Right lobe of liver (tissue), 4 donors: ENCODE measurements around the gene SNAP23.

Source experiments
- CTCF ChIP-seq, 4 donors: fragments of 200-600 bp in 3 of 4; fragments of 450-650 bp in 1 of 4; IDR thresholded peaks; one replicate each; pipeline versions ENCODE4 v1.5.1 to v1.8.0; 2016 to 2022; ENCODE audit warnings: antibody characterized with exemption in 4 of 4, mild to moderate bottlenecking in 2 of 4
- POLR2A ChIP-seq: fragments of 450-650 bp; IDR thresholded peaks from one replicate; pipeline ENCODE4 v1.6.1; 2017; ENCODE audit warnings: antibody characterized with exemption, mild to moderate bottlenecking
- donor health status: DM: no; HTN: no; CAD: no.
- donor health status: DM: no; HTN: no; CAD: no.
- donor health status: DM: no; HTN: yes; CAD: no.

GRCh38 chr15:42482701-42483100 is 12.7 kb upstream of the SNAP23 start:
- no peak for TF ChIP-seq POLR2A
- TF ChIP-seq CTCF (IDR thresholded peaks at IDR 0.05): no peak
